ENCODE results near the gene GALR3. TPM values are rescaled to one million over a fixed set of nuclear protein-coding genes. Genes with fewer than 3 reads are reported as not detected.

GALR3 gene
- total and polyA plus RNA-seq, 2 experiments from 2014 or later, result 0.36 to 0.63 TPM

DNA sequence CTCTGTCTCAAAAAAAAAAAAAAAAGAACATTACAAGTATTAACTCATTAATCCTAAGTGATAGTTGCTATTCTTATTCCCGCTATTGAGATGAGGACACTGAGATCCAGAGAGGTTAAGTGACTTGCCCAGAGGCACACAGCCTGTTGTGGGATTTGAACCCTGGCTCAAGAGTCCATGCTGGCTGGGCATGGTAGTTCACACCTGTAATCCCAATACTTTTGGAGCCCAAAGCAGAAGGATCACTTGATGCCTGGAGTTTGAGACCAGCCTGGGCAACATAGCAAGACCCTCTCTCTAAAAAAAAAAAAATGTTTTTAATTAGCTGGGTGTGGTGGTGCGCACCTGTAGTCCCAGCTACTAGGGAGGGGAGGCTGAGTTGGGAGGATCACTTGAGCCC lies 11.3 kb upstream of the GALR3 start (continued):
- TF ChIP-seq, protein P1, sequence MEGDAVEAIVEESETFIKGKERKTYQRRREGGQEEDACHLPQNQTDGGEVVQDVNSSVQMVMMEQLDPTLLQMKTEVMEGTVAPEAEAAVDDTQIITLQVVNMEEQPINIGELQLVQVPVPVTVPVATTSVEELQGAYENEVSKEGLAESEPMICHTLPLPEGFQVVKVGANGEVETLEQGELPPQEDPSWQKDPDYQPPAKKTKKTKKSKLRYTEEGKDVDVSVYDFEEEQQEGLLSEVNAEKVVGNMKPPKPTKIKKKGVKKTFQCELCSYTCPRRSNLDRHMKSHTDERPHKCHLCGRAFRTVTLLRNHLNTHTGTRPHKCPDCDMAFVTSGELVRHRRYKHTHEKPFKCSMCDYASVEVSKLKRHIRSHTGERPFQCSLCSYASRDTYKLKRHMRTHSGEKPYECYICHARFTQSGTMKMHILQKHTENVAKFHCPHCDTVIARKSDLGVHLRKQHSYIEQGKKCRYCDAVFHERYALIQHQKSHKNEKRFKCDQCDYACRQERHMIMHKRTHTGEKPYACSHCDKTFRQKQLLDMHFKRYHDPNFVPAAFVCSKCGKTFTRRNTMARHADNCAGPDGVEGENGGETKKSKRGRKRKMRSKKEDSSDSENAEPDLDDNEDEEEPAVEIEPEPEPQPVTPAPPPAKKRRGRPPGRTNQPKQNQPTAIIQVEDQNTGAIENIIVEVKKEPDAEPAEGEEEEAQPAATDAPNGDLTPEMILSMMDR (conservative IDR thresholded peaks at IDR 0.05; ENCODE audit: low read depth in 2 of 2), result no peak

DNA sequence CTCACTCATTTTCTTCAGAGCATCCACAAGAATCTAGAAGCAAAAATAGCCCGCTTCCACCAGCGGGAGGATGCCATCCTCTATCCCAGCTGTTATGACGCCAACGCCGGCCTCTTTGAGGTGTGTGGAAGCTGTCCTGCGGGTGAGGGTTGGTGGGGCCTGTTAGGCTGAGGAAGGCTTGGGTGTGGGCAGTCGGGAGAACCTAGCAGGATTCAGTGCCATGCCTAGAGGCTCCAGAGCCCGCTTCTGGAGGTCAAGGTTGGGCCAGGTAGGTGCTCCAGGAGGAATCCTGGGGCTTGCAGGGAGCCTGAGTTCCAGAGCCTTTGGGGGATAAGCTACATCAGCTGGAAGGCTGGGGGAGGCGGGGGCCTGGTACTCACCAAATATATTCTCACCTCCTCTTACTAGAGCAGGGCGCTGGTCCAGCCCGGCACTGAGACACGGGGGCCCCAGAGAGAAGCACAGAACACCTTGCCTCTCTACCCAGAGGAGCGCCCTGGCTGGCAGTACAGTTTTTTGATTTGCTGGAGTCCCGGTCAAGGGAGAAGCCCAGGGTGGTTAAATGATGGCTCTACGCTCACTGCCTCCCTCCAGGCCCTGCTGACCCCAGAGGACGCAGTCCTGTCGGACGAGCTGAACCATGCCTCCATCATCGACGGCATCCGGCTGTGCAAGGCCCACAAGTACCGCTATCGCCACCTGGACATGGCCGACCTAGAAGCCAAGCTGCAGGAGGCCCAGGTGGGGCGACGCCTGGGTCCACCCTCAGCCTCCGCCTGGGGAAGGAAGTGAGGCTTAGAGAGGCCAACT lies 10.1 kb upstream of the GALR3 start:
- Histone ChIP-seq H4K20me1 (replicated peaks; ENCODE audit: insufficient read depth) (peaks cover 5% of the 10 kb centered on the region), H3K4me3 (no peak overlapping the region), H3K27ac (ENCODE audit: low read depth) (no peak overlapping the region), H3K79me2 (replicated peaks; ENCODE audit: insufficient read depth) (no peaks in the 10 kb centered on the region), H3K27me3 (ENCODE audit: insufficient read depth) (peaks cover 15% of the 10 kb centered on the region), H3K9me2 (ENCODE audit: insufficient read depth) (no peaks in the 10 kb centered on the region), H2AFZ (no peak overlapping the region), H3F3A (replicated peaks; ENCODE audit: low read depth) (0 out of 2 replicates have a peak, but pooled peaks cover 4% of the 10 kb centered on the region), H3K4me1 (ENCODE audit: insufficient read depth) (0 out of 2 replicates have a peak, but pooled peaks cover 5% of the 10 kb centered on the region), H3K36me3 (ENCODE audit: insufficient read depth) (peaks cover 4% of the 10 kb centered on the region; the same call in 1 of the 2 replicates), H3K4me2 (no peak overlapping the region)
- ATAC-seq (no peak), DNase-seq (ENCODE audit: low spot score) (no peak)
- Mint-ChIP-seq H3K27me3 (ENCODE audit: insufficient read depth, low read depth, poor library complexity) (peaks cover 16% of the 10 kb centered on the region), H3K9me3 (no peaks in the 10 kb centered on the region), H3K27ac (no peak overlapping the region), H3K36me3 (ENCODE audit: low read depth) (peaks cover 20% of the 10 kb centered on the region), H3K4me3 (no peak overlapping the region), H3K4me1 (peaks cover 6% of the 10 kb centered on the region)
- TF ChIP-seq, protein P2, sequence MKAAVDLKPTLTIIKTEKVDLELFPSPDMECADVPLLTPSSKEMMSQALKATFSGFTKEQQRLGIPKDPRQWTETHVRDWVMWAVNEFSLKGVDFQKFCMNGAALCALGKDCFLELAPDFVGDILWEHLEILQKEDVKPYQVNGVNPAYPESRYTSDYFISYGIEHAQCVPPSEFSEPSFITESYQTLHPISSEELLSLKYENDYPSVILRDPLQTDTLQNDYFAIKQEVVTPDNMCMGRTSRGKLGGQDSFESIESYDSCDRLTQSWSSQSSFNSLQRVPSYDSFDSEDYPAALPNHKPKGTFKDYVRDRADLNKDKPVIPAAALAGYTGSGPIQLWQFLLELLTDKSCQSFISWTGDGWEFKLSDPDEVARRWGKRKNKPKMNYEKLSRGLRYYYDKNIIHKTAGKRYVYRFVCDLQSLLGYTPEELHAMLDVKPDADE (IDR thresholded peaks at IDR 0.05), result no peak
- TF ChIP-seq CREB1 (CRISPR knock-in tag; IDR thresholded peaks at IDR 0.05; ENCODE audit: low read depth) (no peak), ZNF331 (CRISPR knock-in tag; IDR thresholded peaks at IDR 0.05; ENCODE audit: low read depth) (no peak), NANOG (IDR thresholded peaks at IDR 0.05; ENCODE audit: borderline replicate concordance) (no peak), EZH2phosphoT487 (IDR thresholded peaks at IDR 0.05; ENCODE audit: unreplicated experiment) (no peak), EZH2 (IDR thresholded peaks at IDR 0.05; ENCODE audit: low read depth, unreplicated experiment) (no peak), ZNF114 (CRISPR knock-in tag; IDR thresholded peaks at IDR 0.05) (no peak), JUNB (IDR thresholded peaks at IDR 0.05; ENCODE audit: unreplicated experiment) (no peak), POLR2AphosphoS5 (IDR thresholded peaks at IDR 0.05; ENCODE audit: low read depth) (no peak)
- TF ChIP-seq, protein P3, sequence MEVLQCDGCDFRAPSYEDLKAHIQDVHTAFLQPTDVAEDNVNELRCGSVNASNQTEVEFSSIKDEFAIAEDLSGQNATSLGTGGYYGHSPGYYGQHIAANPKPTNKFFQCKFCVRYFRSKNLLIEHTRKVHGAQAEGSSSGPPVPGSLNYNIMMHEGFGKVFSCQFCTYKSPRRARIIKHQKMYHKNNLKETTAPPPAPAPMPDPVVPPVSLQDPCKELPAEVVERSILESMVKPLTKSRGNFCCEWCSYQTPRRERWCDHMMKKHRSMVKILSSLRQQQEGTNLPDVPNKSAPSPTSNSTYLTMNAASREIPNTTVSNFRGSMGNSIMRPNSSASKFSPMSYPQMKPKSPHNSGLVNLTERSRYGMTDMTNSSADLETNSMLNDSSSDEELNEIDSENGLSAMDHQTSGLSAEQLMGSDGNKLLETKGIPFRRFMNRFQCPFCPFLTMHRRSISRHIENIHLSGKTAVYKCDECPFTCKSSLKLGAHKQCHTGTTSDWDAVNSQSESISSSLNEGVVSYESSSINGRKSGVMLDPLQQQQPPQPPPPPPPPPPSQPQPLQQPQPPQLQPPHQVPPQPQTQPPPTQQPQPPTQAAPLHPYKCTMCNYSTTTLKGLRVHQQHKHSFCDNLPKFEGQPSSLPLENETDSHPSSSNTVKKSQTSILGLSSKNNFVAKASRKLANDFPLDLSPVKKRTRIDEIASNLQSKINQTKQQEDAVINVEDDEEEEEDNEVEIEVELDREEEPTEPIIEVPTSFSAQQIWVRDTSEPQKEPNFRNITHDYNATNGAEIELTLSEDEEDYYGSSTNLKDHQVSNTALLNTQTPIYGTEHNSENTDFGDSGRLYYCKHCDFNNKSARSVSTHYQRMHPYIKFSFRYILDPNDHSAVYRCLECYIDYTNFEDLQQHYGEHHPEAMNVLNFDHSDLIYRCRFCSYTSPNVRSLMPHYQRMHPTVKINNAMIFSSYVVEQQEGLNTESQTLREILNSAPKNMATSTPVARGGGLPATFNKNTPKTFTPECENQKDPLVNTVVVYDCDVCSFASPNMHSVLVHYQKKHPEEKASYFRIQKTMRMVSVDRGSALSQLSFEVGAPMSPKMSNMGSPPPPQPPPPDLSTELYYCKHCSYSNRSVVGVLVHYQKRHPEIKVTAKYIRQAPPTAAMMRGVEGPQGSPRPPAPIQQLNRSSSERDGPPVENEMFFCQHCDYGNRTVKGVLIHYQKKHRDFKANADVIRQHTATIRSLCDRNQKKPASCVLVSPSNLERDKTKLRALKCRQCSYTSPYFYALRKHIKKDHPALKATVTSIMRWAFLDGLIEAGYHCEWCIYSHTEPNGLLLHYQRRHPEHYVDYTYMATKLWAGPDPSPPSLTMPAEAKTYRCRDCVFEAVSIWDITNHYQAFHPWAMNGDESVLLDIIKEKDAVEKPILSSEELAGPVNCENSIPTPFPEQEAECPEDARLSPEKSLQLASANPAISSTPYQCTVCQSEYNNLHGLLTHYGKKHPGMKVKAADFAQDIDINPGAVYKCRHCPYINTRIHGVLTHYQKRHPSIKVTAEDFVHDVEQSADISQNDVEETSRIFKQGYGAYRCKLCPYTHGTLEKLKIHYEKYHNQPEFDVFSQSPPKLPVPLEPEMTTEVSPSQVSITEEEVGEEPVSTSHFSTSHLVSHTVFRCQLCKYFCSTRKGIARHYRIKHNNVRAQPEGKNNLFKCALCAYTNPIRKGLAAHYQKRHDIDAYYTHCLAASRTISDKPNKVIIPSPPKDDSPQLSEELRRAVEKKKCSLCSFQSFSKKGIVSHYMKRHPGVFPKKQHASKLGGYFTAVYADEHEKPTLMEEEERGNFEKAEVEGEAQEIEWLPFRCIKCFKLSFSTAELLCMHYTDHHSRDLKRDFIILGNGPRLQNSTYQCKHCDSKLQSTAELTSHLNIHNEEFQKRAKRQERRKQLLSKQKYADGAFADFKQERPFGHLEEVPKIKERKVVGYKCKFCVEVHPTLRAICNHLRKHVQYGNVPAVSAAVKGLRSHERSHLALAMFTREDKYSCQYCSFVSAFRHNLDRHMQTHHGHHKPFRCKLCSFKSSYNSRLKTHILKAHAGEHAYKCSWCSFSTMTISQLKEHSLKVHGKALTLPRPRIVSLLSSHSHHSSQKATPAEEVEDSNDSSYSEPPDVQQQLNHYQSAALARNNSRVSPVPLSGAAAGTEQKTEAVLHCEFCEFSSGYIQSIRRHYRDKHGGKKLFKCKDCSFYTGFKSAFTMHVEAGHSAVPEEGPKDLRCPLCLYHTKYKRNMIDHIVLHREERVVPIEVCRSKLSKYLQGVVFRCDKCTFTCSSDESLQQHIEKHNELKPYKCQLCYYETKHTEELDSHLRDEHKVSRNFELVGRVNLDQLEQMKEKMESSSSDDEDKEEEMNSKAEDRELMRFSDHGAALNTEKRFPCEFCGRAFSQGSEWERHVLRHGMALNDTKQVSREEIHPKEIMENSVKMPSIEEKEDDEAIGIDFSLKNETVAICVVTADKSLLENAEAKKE (CRISPR knock-in tag; IDR thresholded peaks at IDR 0.05), result no peak
- TF ChIP-seq, protein P1 (conservative IDR thresholded peaks at IDR 0.05; ENCODE audit: low read depth in 2 of 2), result no peak
